ENCODE results near the gene KCNQ1.

DNA sequence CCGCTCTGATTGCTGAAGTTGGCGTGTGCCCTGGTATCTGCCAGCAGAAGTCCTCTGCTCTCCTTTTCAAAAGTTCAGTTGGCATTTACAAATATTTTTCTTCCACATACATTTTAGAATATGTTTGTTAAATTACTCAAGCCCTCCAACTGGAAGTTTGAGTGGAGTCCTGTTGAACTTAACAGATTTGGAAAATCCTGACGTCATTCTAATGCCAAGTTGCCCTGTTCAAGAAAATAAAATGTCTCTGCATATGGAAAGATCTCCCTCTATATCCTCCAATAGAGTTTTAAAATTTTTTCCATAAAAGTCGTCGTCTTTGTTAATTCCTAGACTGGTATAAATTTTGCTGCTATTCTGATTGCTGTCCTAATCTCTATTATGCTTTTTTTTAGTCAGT is 251.6 kb downstream of the KCNQ1 start:
- no peak for TF ChIP-seq EZH2 (IDR thresholded peaks at IDR 0.05; ENCODE audit: low read depth)
- TF ChIP-seq, protein P1, sequence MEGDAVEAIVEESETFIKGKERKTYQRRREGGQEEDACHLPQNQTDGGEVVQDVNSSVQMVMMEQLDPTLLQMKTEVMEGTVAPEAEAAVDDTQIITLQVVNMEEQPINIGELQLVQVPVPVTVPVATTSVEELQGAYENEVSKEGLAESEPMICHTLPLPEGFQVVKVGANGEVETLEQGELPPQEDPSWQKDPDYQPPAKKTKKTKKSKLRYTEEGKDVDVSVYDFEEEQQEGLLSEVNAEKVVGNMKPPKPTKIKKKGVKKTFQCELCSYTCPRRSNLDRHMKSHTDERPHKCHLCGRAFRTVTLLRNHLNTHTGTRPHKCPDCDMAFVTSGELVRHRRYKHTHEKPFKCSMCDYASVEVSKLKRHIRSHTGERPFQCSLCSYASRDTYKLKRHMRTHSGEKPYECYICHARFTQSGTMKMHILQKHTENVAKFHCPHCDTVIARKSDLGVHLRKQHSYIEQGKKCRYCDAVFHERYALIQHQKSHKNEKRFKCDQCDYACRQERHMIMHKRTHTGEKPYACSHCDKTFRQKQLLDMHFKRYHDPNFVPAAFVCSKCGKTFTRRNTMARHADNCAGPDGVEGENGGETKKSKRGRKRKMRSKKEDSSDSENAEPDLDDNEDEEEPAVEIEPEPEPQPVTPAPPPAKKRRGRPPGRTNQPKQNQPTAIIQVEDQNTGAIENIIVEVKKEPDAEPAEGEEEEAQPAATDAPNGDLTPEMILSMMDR (conservative IDR thresholded peaks at IDR 0.05) = no peak
